ENCODE data around the gene INA. TPM values are rescaled to one million over a fixed set of nuclear protein-coding genes. Genes with fewer than 3 reads are reported as not detected.
A peak's percentile ranks its signal among the peaks of the same experiment; 100 is the strongest.

The INA gene
- total and polyA plus RNA-seq, 8 donors = 0.32 to 13.1 (median 1.7) TPM

GRCh38 chr10:103282961-103283360 is 6.0 kb downstream of the INA start:
- Histone ChIP-seq H3K4me1 (no peaks in the 10 kb centered on the region), H3K27me3 (peaks cover 0 to 19% (median 4%) of the 10 kb centered on the region in 4 donors), H3K9me3 (no peaks in the 10 kb centered on the region), H3K36me3 (no peaks in the 10 kb centered on the region), H3K27ac (no peak overlapping the region), H3K4me3 (no peak overlapping the region)
- 43 to 52% methylated on average over 1 of the region's 1 CpG for WGBS, 2 donors
- FAIRE-seq (no peak), DNase-seq (no peak), ATAC-seq (no peak)
- TF ChIP-seq, protein P1, sequence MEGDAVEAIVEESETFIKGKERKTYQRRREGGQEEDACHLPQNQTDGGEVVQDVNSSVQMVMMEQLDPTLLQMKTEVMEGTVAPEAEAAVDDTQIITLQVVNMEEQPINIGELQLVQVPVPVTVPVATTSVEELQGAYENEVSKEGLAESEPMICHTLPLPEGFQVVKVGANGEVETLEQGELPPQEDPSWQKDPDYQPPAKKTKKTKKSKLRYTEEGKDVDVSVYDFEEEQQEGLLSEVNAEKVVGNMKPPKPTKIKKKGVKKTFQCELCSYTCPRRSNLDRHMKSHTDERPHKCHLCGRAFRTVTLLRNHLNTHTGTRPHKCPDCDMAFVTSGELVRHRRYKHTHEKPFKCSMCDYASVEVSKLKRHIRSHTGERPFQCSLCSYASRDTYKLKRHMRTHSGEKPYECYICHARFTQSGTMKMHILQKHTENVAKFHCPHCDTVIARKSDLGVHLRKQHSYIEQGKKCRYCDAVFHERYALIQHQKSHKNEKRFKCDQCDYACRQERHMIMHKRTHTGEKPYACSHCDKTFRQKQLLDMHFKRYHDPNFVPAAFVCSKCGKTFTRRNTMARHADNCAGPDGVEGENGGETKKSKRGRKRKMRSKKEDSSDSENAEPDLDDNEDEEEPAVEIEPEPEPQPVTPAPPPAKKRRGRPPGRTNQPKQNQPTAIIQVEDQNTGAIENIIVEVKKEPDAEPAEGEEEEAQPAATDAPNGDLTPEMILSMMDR (IDR thresholded peaks at IDR 0.05) = no peak
- intact Hi-C loops (cut with DNase I) = no loop called here

DNA sequence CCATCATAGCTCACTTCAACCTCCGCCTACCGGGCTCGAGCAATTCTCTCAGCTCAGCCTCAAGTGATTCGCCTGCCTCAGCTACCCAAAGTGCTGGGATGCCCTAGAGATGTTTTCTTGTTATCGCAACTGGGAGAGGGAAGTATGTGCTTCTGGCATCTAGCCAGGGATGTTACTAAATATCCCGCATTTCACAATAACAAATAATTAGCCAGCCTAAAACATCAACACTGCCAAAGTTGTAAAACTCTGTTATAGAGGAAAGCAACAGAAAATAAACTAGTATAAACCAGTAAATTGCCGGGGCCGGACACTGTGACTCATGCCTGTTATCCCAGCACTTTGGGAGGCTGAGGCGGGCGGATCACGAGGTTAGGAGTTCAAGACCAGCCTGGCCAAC is 7.2 kb downstream of the INA start:
- intact Hi-C loops (cut with DNase I) = no loop called here
- no peak overlapping the region for H3K4me3 ChIP-seq
- no peaks in the 10 kb centered on the region for H3K36me3 ChIP-seq
- DNase-seq (no peak), ATAC-seq (no peak), FAIRE-seq (no peak)
- no peaks in the 10 kb centered on the region for H3K4me1 ChIP-seq
- TF ChIP-seq, protein P1 (IDR thresholded peaks at IDR 0.05) = no peak
- H3K9me3 ChIP-seq = no peaks in the 10 kb centered on the region
- H3K27me3 ChIP-seq = peaks cover 0 to 14% (median 1%) of the 10 kb centered on the region in 4 donors
- 70 to 86% methylated on average over 11 of the region's 11 CpGs for WGBS, 2 donors
- H3K27ac ChIP-seq = no peak overlapping the region

- Histone ChIP-seq H3K9me3 (no peaks in the 10 kb centered on the region), H3K27ac (no peak overlapping the region), H3K27me3 (no peaks in the 10 kb centered on the region), H3K4me3 (no peak overlapping the region), H3K4me1 (no peaks in the 10 kb centered on the region), H3K36me3 (no peaks in the 10 kb centered on the region)
- no peak for FAIRE-seq
- intact Hi-C loops (cut with DNase I) = no loop called here
- TF ChIP-seq, protein P1 (IDR thresholded peaks at IDR 0.05) = no peak
- 68 to 69% methylated on average over 5 of the region's 5 CpGs for WGBS, 2 donors
- ATAC-seq = no peak
- no peak for DNase-seq
These were observed 11.1 kb downstream of the INA start for GRCh38 chr10:103287992-103288391.

GRCh38 chr10:103291588-103291987 is 14.7 kb downstream of the INA start:
- no peak for DNase-seq
- no peak for ATAC-seq
- no peaks in the 10 kb centered on the region for H3K27me3 ChIP-seq
- no peak for FAIRE-seq
- H3K4me3 ChIP-seq = no peak overlapping the region
- H3K36me3 ChIP-seq = no peaks in the 10 kb centered on the region
- WGBS, 2 donors = 74 to 77% methylated on average over 4 of the region's 4 CpGs
- no peaks in the 10 kb centered on the region for H3K9me3 ChIP-seq
- TF ChIP-seq, protein P1 (IDR thresholded peaks at IDR 0.05) = no peak
- H3K27ac ChIP-seq = no peak overlapping the region
- intact Hi-C loops (cut with DNase I) = no loop called here
- no peaks in the 10 kb centered on the region for H3K4me1 ChIP-seq

GRCh38 chr10:103295374-103296015 is 18.6 kb downstream of the INA start:
- no peak for DNase-seq
- no peak for FAIRE-seq
- WGBS, 2 donors = 66 to 78% methylated on average over 2 of the region's 2 CpGs
- Histone ChIP-seq H3K9me3 (no peaks in the 10 kb centered on the region), H3K27ac (no peak overlapping the region), H3K27me3 (no peaks in the 10 kb centered on the region), H3K36me3 (no peaks in the 10 kb centered on the region), H3K4me3 (no peak overlapping the region), H3K4me1 (no peaks in the 10 kb centered on the region)
- peak in 1 of 4 donors; percentile 20 for ATAC-seq
- TF ChIP-seq, protein P1 (IDR thresholded peaks at IDR 0.05) = no peak
- intact Hi-C loops (cut with DNase I) = no loop called here
